Calu3 (cell line): ENCODE data around the gene RTN4R. TPM values are rescaled to one million over a fixed set of nuclear protein-coding genes. Genes with fewer than 3 reads are reported as not detected.

Experiments
- BruUV-seq: library from RNA; stranded (reverse); fragments of 400-500 nt; replicated peaks from 2 replicates; lab custom pipeline; 2021; lab: Mats Ljungman, UMichigan
- CTCF ChIA-PET: fragments of 300-600 bp; sonication (Branson Sonifier 250); formaldehyde crosslinking; loops from one replicate; lab custom pipeline; 2022; ENCODE audit warnings: antibody characterized with exemption; lab: Charles Lee
- DNase-seq: peaks from one replicate; pipeline ENCODE4 v3.0.0; 2022
- H3K27ac Mint-ChIP-seq: one replicate; pipeline ENCODE4 v1.8.0; 2022; ENCODE audit warnings: mixed read lengths; ENCODE audit not compliant: unreplicated experiment
- H3K27me3 Mint-ChIP-seq: one replicate; pipeline ENCODE4 v1.8.0; 2022; ENCODE audit warnings: mixed read lengths; ENCODE audit not compliant: unreplicated experiment
- H3K36me3 Mint-ChIP-seq: one replicate; pipeline ENCODE4 v1.8.0; 2022; ENCODE audit warnings: mild to moderate bottlenecking, moderate library complexity, mixed read lengths; ENCODE audit not compliant: insufficient read depth, unreplicated experiment
- H3K4me1 Mint-ChIP-seq: one replicate; pipeline ENCODE4 v1.8.0; 2022; ENCODE audit warnings: mild to moderate bottlenecking, low read depth, mixed read lengths; ENCODE audit not compliant: unreplicated experiment
- H3K4me3 Mint-ChIP-seq: one replicate; pipeline ENCODE4 v1.8.0; 2022; ENCODE audit warnings: mild to moderate bottlenecking, low read depth, moderate library complexity, mixed read lengths; ENCODE audit not compliant: unreplicated experiment
- H3K9me3 Mint-ChIP-seq: one replicate; pipeline ENCODE4 v1.8.0; 2022; ENCODE audit warnings: low read depth, mixed read lengths; ENCODE audit not compliant: unreplicated experiment
- intact Hi-C: fragments of 100-400 bp; cut with micrococcal nuclease; formaldehyde crosslinking; loops from one replicate; pipeline ENCODE4 v1.10.0; 2022; ENCODE audit not compliant: unreplicated experiment
- total RNA-seq: library from RNA; stranded (reverse); gene quantifications from 2 replicates; pipeline ENCODE4 v1.2.3, GENCODE V29; 2022
- TF ChIP-seq, protein P1 (sequence below): fragments of 200-600 bp; IDR thresholded peaks from one replicate; pipeline ENCODE4 v1.8.0; 2022; ENCODE audit warnings: antibody characterized with exemption; ENCODE audit not compliant: unreplicated experiment

Gene RTN4R
- total RNA-seq, 1 experiment from 2014 or later, result 4.1 TPM

DNA sequence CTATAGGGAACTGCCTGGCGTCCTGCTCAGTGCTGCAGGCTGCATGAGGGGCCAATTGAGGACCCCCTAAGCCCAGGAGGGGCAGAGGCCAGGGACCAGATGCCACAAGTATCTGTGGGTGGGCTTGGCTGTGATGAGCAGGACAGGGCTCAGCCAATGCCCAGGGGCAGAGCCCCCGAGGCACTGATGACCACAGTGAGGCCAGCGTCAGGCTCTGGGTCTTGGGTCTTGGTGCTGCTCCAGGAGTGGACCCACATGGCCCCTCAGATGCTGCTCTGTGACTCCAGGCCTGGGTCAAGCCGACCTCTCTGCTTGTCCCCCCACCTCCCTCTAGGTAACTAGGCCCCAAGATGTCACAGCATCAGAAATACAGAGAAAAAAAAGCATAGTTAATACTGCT lies 50.6 kb downstream of the RTN4R start:
- no peaks in the 10 kb centered on the region for H3K36me3 Mint-ChIP-seq
- no peak for DNase-seq
- CTCF ChIA-PET, result no interaction called here
- H3K9me3 Mint-ChIP-seq, result no peaks in the 10 kb centered on the region
- BruUV-seq, result no TSS peak
- H3K27me3 Mint-ChIP-seq, result peaks cover 4% of the 10 kb centered on the region
- intact Hi-C loops, result no loop called here
- TF ChIP-seq, protein P1, sequence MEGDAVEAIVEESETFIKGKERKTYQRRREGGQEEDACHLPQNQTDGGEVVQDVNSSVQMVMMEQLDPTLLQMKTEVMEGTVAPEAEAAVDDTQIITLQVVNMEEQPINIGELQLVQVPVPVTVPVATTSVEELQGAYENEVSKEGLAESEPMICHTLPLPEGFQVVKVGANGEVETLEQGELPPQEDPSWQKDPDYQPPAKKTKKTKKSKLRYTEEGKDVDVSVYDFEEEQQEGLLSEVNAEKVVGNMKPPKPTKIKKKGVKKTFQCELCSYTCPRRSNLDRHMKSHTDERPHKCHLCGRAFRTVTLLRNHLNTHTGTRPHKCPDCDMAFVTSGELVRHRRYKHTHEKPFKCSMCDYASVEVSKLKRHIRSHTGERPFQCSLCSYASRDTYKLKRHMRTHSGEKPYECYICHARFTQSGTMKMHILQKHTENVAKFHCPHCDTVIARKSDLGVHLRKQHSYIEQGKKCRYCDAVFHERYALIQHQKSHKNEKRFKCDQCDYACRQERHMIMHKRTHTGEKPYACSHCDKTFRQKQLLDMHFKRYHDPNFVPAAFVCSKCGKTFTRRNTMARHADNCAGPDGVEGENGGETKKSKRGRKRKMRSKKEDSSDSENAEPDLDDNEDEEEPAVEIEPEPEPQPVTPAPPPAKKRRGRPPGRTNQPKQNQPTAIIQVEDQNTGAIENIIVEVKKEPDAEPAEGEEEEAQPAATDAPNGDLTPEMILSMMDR, result no peak
- peaks cover 10% of the 10 kb centered on the region for H3K4me1 Mint-ChIP-seq
- no peak overlapping the region for H3K4me3 Mint-ChIP-seq
- no peak overlapping the region for H3K27ac Mint-ChIP-seq

DNA sequence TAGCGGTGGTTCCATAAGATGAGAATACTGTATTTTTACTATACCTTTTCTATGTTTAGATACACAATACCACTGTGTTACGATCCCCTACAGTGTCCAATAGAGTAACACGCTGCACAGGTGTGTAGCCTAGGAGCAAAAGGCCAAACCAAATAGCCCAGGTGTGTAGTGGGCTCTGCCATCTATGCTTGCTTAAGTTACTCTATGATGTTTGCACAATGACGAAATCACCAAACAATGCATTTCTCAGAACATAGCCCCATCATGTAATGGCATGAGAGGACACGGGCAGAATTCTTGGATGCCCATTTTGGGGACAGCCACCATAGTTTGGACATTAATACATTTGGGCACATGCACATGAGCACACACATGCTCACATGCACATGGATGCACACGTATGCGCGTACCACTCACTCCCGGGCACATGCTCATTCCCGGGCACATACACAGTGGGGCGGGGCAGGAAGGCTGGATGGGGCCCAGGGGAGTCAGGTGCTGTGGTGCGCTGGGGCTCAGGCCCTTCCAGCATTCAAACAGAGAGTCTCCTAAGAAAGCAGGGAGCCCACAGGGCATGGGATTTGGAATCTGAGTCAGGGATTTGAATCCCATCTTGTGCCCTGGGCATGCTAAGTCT lies 51.1 kb downstream of the RTN4R start:
- no peaks in the 10 kb centered on the region for H3K9me3 Mint-ChIP-seq
- CTCF ChIA-PET, result no interaction called here

DNA sequence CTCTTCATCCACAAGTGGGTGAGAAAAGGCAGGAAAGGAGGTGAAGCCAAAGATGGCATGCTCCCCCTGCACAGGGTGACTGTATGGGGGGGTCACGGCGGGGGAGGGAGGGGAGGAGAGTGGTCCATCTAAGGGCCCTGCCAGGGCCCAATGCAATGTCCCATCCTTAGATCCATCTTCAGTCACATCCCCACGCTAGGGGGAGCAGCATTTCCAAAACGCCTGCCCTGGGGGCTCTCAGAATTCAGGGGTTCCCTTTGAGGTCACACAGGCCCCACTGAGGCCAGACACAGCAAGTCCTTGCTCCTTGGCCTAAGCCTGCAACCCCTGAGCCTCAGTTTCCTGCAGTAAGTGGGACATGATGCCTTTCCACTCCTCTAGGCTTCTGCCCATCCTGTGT lies 52.4 kb downstream of the RTN4R start:
- intact Hi-C loops, result no loop called here
- H3K4me1 Mint-ChIP-seq, result peaks cover 23% of the 10 kb centered on the region
- CTCF ChIA-PET, result no interaction called here
- H3K4me3 Mint-ChIP-seq, result no peak overlapping the region
- no TSS peak for BruUV-seq
- TF ChIP-seq, protein P1, result no peak
- H3K27ac Mint-ChIP-seq, result no peak overlapping the region
- H3K36me3 Mint-ChIP-seq, result peaks cover 4% of the 10 kb centered on the region
- H3K9me3 Mint-ChIP-seq, result no peaks in the 10 kb centered on the region
- no peak for DNase-seq
- H3K27me3 Mint-ChIP-seq, result peaks cover 14% of the 10 kb centered on the region

More for the DNA sequence above, 51.1 kb downstream of the RTN4R start:
- TF ChIP-seq, protein P1, result no peak
- no TSS peak for BruUV-seq
- Mint-ChIP-seq H3K27ac (no peak overlapping the region), H3K4me3 (no peak overlapping the region), H3K27me3 (peaks cover 10% of the 10 kb centered on the region), H3K4me1 (peaks cover 16% of the 10 kb centered on the region), H3K36me3 (peaks cover 4% of the 10 kb centered on the region)
- no peak for DNase-seq
- intact Hi-C loops, result no loop called here

DNA sequence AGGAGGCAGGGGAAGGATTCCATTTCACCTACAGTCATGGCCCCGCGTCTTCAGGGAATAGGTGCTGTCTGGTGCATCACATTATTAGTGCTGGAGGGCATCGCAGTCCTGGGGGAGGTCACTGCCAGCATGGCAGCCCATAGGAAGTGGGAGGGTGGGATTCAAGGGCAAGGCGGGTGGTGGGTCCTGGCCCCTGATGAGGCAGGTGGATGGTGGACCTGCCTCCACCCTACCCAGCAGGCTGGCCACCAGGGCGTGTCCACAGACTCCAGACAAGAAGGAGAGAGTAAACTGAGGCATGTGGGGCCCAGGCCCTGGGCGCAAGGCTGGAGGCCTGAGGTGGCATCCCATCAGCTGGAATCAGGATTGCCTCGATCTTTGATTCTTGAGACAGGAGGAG lies 53.3 kb downstream of the RTN4R start:
- BruUV-seq, result no TSS peak
- peaks cover 8% of the 10 kb centered on the region for H3K36me3 Mint-ChIP-seq
- H3K27ac Mint-ChIP-seq, result no peak overlapping the region
- TF ChIP-seq, protein P1, result no peak
- no peak overlapping the region for H3K4me3 Mint-ChIP-seq
- intact Hi-C loops, result no loop called here
- H3K9me3 Mint-ChIP-seq, result no peaks in the 10 kb centered on the region
- H3K27me3 Mint-ChIP-seq, result peaks cover 14% of the 10 kb centered on the region
- CTCF ChIA-PET, result interaction anchor here (0.9 kb wide), 1 partner anchor 40 kb away, joined by 4 read pairs; no protein-coding TSS in a partner anchor
- no peak for DNase-seq
- peaks cover 23% of the 10 kb centered on the region for H3K4me1 Mint-ChIP-seq
